SK-N-SH (cell line): ENCODE data around the gene EVI5. TPM values are rescaled to one million over a fixed set of nuclear protein-coding genes. Genes with fewer than 3 reads are reported as not detected.

ENCODE experiments used
- CTCF ChIA-PET: fragments of 300-600, 350-600 bp; formaldehyde crosslinking; extraction: SDS; loops from one replicate; lab custom pipeline; 2021; lab: Yijun Ruan, JAX
- POLR2A ChIA-PET: fragments of 350-600 bp; sonication (Branson Sonifier 250); formaldehyde crosslinking; extraction: SDS; loops from one replicate; lab custom pipeline; 2020; ENCODE audit warnings: antibody characterized with exemption, inconsistent platforms; lab: Yijun Ruan, JAX
- DNase-seq: peaks from one replicate; pipeline ENCODE4 v3.0.0; 2012
- H2AFZ ChIP-seq: fragments of 200-600 bp; sonication (generic); 2 replicates; pipeline ENCODE4 v1.8.1; 2016; ENCODE audit warnings: antibody characterized with exemption, mild to moderate bottlenecking, low read depth
- H3F3A ChIP-seq: fragments of 200-600 bp; sonication (generic); replicated peaks from 2 replicates; pipeline ENCODE3; 2016; ENCODE audit warnings: antibody characterized with exemption, mild to moderate bottlenecking; ENCODE audit not compliant: insufficient read depth
- H3K27ac ChIP-seq, 2 experiments: fragments of 200-500 bp in 1 of 2; fragments of 200-600 bp in 1 of 2; sonication (Bioruptor generic) in 1 of 2; sonication (generic), shearing (Covaris generic) in 1 of 2; 2 replicates each; pipeline versions ENCODE4 v1.5.1 to v1.6.1; 2014 to 2016; ENCODE audit warnings: low read depth in 2 of 2, inconsistent platforms in 1 of 2, low read length in 1 of 2, mild to moderate bottlenecking in 1 of 2, mixed read lengths in 1 of 2
- H3K27me3 ChIP-seq: fragments of 200-600 bp; sonication (generic), shearing (Covaris generic); 2 replicates; pipeline ENCODE4 v1.6.1; 2016; ENCODE audit warnings: mixed run types; ENCODE audit not compliant: insufficient read depth
- H3K36me3 ChIP-seq, 2 experiments: fragments of 200-500 bp in 1 of 2; fragments of 200-600 bp in 1 of 2; sonication (Bioruptor generic) in 1 of 2; sonication (generic) in 1 of 2; replicated peaks in 1 of 2; 2 replicates each; pipeline versions ENCODE3 to v1.5.1; 2014 to 2016; ENCODE audit warnings: low read length in 1 of 2, mild to moderate bottlenecking in 1 of 2; ENCODE audit not compliant: insufficient read depth in 2 of 2, control insufficient read depth in 1 of 2
- H3K4me1 ChIP-seq, 2 experiments: fragments of 200-500 bp in 1 of 2; fragments of 200-600 bp in 1 of 2; sonication (Bioruptor generic) in 1 of 2; sonication (generic), shearing (Covaris generic) in 1 of 2; 2 replicates each; pipeline versions ENCODE4 v1.5.1 to v1.6.1; 2014 to 2016; ENCODE audit warnings: low read depth in 1 of 2, low read length in 1 of 2, mixed run types in 1 of 2; ENCODE audit not compliant: insufficient read depth in 2 of 2, control insufficient read depth in 1 of 2
- H3K4me2 ChIP-seq: fragments of 200-600 bp; sonication (generic), shearing (Covaris generic); 2 replicates; pipeline ENCODE4 v1.6.1; 2017; ENCODE audit warnings: mixed run types
- H3K4me3 ChIP-seq, 2 experiments: fragments of 200-500 bp in 1 of 2; fragments of 200-600 bp in 1 of 2; sonication (Bioruptor generic) in 1 of 2; sonication (generic), shearing (Covaris generic) in 1 of 2; 2 replicates each; pipeline versions ENCODE4 v1.5.1 to v1.8.1; 2014 to 2016; ENCODE audit warnings: low read depth in 2 of 2, inconsistent platforms in 1 of 2, low read length in 1 of 2, mild to moderate bottlenecking in 1 of 2, mixed read lengths in 1 of 2, moderate library complexity in 1 of 2
- H3K79me2 ChIP-seq: fragments of 200-600 bp; sonication (generic); 2 replicates; pipeline ENCODE4 v1.8.1; 2017; ENCODE audit warnings: mild to moderate bottlenecking; ENCODE audit not compliant: insufficient read depth
- H3K9ac ChIP-seq: fragments of 200-600 bp; sonication (generic); 2 replicates; pipeline ENCODE4 v1.6.1; 2017; ENCODE audit warnings: mixed run types
- H3K9me2 ChIP-seq: fragments of 200-600 bp; sonication (generic); 2 replicates; pipeline ENCODE4 v1.6.1; 2017; ENCODE audit warnings: mixed run types
- H3K9me3 ChIP-seq: fragments of 200-600 bp; sonication (generic); 2 replicates; pipeline ENCODE4 v1.6.1; 2017; ENCODE audit warnings: mixed run types, mild to moderate bottlenecking, moderate library complexity
- H4K20me1 ChIP-seq: fragments of 200-600 bp; sonication (generic); 2 replicates; pipeline ENCODE4 v1.6.1; 2017; ENCODE audit warnings: mild to moderate bottlenecking, mixed run types; ENCODE audit not compliant: insufficient read depth
- CHD2 ChIP-seq: fragments of 150-350 bp; IDR thresholded peaks from 2 replicates; pipeline ENCODE4 v1.6.1; 2018; ENCODE audit warnings: low read length; ENCODE audit not compliant: partially characterized antibody
- ELF1 ChIP-seq: IDR thresholded peaks from 2 replicates; pipeline ENCODE4 v1.4.0; 2012
- FOXJ3 ChIP-seq: sonication (generic); formaldehyde crosslinking; IDR thresholded peaks from 2 replicates; pipeline ENCODE4 v1.5.1; 2020; ENCODE audit warnings: mild to moderate bottlenecking, missing genetic modification reagents
- FOXM1 ChIP-seq: IDR thresholded peaks from 2 replicates; pipeline ENCODE4 v1.4.0; 2012; ENCODE audit warnings: low read depth, mild to moderate bottlenecking
- GABPA ChIP-seq: IDR thresholded peaks from 2 replicates; pipeline ENCODE4 v1.4.0; 2012; ENCODE audit warnings: low read depth, mild to moderate bottlenecking
- GATA2 ChIP-seq: sonication (generic); formaldehyde crosslinking; IDR thresholded peaks from 2 replicates; pipeline ENCODE4 v1.5.0; 2020; ENCODE audit warnings: mild to moderate bottlenecking, missing genetic modification reagents
- JUND ChIP-seq: IDR thresholded peaks from 2 replicates; pipeline ENCODE4 v1.4.0; 2012
- MAX ChIP-seq: IDR thresholded peaks from 2 replicates; pipeline ENCODE4 v1.4.0; 2012; ENCODE audit warnings: low read depth
- MEF2A ChIP-seq: IDR thresholded peaks from 2 replicates; pipeline ENCODE4 v1.4.0; 2012; ENCODE audit warnings: low read depth, borderline replicate concordance
- NFIC ChIP-seq: IDR thresholded peaks from 2 replicates; pipeline ENCODE4 v1.4.0; 2012; ENCODE audit warnings: borderline replicate concordance
- PBX3 ChIP-seq: IDR thresholded peaks from 2 replicates; pipeline ENCODE4; 2012
- RAD21 ChIP-seq: IDR thresholded peaks from 2 replicates; pipeline ENCODE4 v1.6.1; 2012; ENCODE audit warnings: mild to moderate bottlenecking, low read length
- RFX5 ChIP-seq: IDR thresholded peaks from 2 replicates; pipeline ENCODE4 v1.6.1; 2012; ENCODE audit warnings: mild to moderate bottlenecking, improper control_type of control experiment, low read length
- SIN3A ChIP-seq: IDR thresholded peaks from 2 replicates; pipeline ENCODE4 v1.6.1; 2012; ENCODE audit warnings: low read depth, mild to moderate bottlenecking, low read length, moderate library complexity, borderline replicate concordance
- SMC3 ChIP-seq: IDR thresholded peaks from 2 replicates; pipeline ENCODE4 v1.6.1; 2012; ENCODE audit warnings: low read depth, low read length, improper control_type of control experiment
- USF2 ChIP-seq: fragments of 150-350 bp; IDR thresholded peaks from 2 replicates; pipeline ENCODE4 v1.6.1; 2017; ENCODE audit warnings: antibody characterized with exemption, low read length, low read depth, borderline replicate concordance
- WGBS: methylation state at CpG from one replicate; pipeline ENCODE4 v1.1.6; 2017; ENCODE audit warnings: low lambda C conversion rate; 5-methylcytosine and 5-hydroxymethylcytosine counted together
- polyA plus RNA-seq, 3 experiments: library from polyadenylated mRNA; depleted of rRNA; stranded (reverse); fragments of >200 nt; gene quantifications; 2 replicates each; pipeline ENCODE4 v1.2.3, GENCODE V29; 2012

The EVI5 gene
- polyA plus RNA-seq, 1 of the 3 experiments (the other 2 are of a cell fraction): 5.7 TPM

- TF ChIP-seq USF2: no peak
- TF ChIP-seq SIN3A: no peak
Measured at GRCh38 chr1:92834617-92835016, 49.7 kb upstream of the EVI5 start (continued).

GRCh38 chr1:92833840-92834239 is 48.9 kb upstream of the EVI5 start:
- Histone ChIP-seq H4K20me1 (peaks cover 64% of the 10 kb centered on the region), H3K4me2 (peak overlapping the region; percentile 86), H3K9me3 (no peaks in the 10 kb centered on the region), H3K9me2 (no peaks in the 10 kb centered on the region), H3K27me3 (no peaks in the 10 kb centered on the region), H3K4me1 (peaks cover 20 to 39% of the 10 kb centered on the region in 2 experiments; a peak in 3 of 4 replicates), H3K9ac (peak overlapping the region; percentile 93), H2AFZ (no peak overlapping the region), H3K27ac (no peak overlapping the region), H3K4me3 (peak overlapping the region; percentile 94 to 99), H3F3A (peaks cover 41% of the 10 kb centered on the region), H3K79me2 (peaks cover 70% of the 10 kb centered on the region), H3K36me3 (peaks cover 56 to 63% of the 10 kb centered on the region in 2 experiments)
- ChIA-PET CTCF (interaction anchor here (1.4 to 3.7 kb wide), 2 partner anchors 15 to 160 kb away, joined by 5 to 10 read pairs; no protein-coding TSS in a partner anchor), POLR2A (no interaction called here)
- 59% methylated on average over 5 of the region's 5 CpGs for WGBS
- DNase-seq: no peak
- TF ChIP-seq PBX3 (no peak), GATA2 (CRISPR knock-in tag) (no peak), RFX5 (no peak), FOXJ3 (CRISPR knock-in tag) (no peak), RAD21 (no peak), FOXM1 (no peak), MEF2A (no peak), SMC3 (no peak), NFIC (no peak), JUND (no peak), CHD2 (no peak), GABPA (no peak)

GRCh38 chr1:92832537-92833114 is 47.7 kb upstream of the EVI5 start:
- H3K9me3 ChIP-seq: no peaks in the 10 kb centered on the region
- peaks cover 43 to 51% of the 10 kb centered on the region in 2 experiments for H3K36me3 ChIP-seq
- under 1% methylated on average over 17 of the region's 19 CpGs for WGBS
- no peak overlapping the region for H2AFZ ChIP-seq
- peak overlapping the region; percentile 86 for H3K4me2 ChIP-seq
- no peak for DNase-seq
- H3K79me2 ChIP-seq: peaks cover 58% of the 10 kb centered on the region
- H3K9ac ChIP-seq: peak overlapping the region; percentile 93
- peaks cover 52% of the 10 kb centered on the region for H4K20me1 ChIP-seq
- no peaks in the 10 kb centered on the region for H3K9me2 ChIP-seq
- H3K4me1 ChIP-seq: peaks cover 15 to 39% of the 10 kb centered on the region in 2 experiments; a peak in 3 of 4 replicates
- peaks cover 32% of the 10 kb centered on the region for H3F3A ChIP-seq
- ChIA-PET POLR2A (interaction anchor here (0.6 to 1.6 kb wide), 9 partner anchors 14 to 175 kb away, joined by 3 to 13 read pairs (median 4); partner anchors contain the start of genes DIPK1A and EVI5), CTCF (interaction anchor here (0.7 to 2.4 kb wide), 20 partner anchors 8 to 131 kb away, joined by 3 to 18 read pairs (median 5); partner anchors contain the start of genes DIPK1A and EVI5)
- no peaks in the 10 kb centered on the region for H3K27me3 ChIP-seq
- TF ChIP-seq MAX (no peak), SIN3A (no peak), ELF1 (no peak)
- H3K4me3 ChIP-seq: peak overlapping the region; percentile 94 to 99
- peak overlapping the region; percentile 74 to 97 for H3K27ac ChIP-seq
